Transverse colon (tissue), 3 donors: ENCODE data around the gene HLA-A.

Experiments used
- EP300 ChIP-seq: sonication (generic); formaldehyde crosslinking; IDR thresholded peaks from one replicate; pipeline ENCODE4 v1.6.1; 2017; ENCODE audit warnings: antibody characterized with exemption, low read depth
- POLR2A ChIP-seq: fragments of 450-650 bp; IDR thresholded peaks from one replicate; pipeline ENCODE4 v1.6.1; 2016; ENCODE audit warnings: antibody characterized with exemption, mild to moderate bottlenecking, moderate library complexity
- TF ChIP-seq, protein P1 (sequence below), 5 experiments: fragments of 200-600 bp in 3 of 5; fragments of 450-650 bp in 2 of 5; sonication (generic) in 3 of 5; IDR thresholded peaks; 1 replicate in 2 of 5; 2 replicates in 3 of 5; pipeline ENCODE4 v1.5.1; 2016 to 2017; ENCODE audit warnings: antibody characterized with exemption in 5 of 5, inconsistent platforms in 3 of 5, mild to moderate bottlenecking in 2 of 5, moderate library complexity in 1 of 5

DNA sequence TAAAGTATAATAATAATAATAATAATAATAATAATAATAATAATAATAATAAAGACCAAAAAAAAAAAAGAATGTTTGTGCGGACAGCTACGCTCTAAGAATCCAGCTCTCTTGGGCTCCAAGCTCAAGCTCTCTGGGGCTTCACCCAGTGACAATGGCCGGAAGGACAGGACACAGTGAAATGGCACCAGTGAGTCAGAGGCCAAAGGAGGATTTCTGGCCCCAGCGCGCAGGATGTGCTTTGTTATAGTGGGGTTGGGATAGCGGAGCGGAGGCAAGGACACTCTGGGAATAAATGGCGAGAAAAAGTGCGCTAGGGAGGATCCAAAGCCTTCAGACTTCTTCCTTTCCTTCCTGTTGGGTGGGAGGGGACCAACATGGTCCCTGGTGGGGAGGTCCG lies 38.2 kb downstream of the HLA-A start:
- TF ChIP-seq, protein P1, sequence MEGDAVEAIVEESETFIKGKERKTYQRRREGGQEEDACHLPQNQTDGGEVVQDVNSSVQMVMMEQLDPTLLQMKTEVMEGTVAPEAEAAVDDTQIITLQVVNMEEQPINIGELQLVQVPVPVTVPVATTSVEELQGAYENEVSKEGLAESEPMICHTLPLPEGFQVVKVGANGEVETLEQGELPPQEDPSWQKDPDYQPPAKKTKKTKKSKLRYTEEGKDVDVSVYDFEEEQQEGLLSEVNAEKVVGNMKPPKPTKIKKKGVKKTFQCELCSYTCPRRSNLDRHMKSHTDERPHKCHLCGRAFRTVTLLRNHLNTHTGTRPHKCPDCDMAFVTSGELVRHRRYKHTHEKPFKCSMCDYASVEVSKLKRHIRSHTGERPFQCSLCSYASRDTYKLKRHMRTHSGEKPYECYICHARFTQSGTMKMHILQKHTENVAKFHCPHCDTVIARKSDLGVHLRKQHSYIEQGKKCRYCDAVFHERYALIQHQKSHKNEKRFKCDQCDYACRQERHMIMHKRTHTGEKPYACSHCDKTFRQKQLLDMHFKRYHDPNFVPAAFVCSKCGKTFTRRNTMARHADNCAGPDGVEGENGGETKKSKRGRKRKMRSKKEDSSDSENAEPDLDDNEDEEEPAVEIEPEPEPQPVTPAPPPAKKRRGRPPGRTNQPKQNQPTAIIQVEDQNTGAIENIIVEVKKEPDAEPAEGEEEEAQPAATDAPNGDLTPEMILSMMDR (IDR thresholded peaks at IDR 0.05) = no peak
- TF ChIP-seq POLR2A = no peak
- no peak for TF ChIP-seq EP300
